Common myeloid progenitor, CD34-positive (primary cell): ENCODE measurements around the gene CUL3.
A peak's percentile ranks its signal among the peaks of the same experiment; 100 is the strongest.

Source experiments
- CTCF ChIA-PET: fragments of 350-600 bp; sonication (Branson Sonifier 250); formaldehyde crosslinking; loops from one replicate; lab custom pipeline; 2021; ENCODE audit warnings: antibody characterized with exemption; lab: Charles Lee
- POLR2A ChIA-PET: fragments of 350-600 bp; sonication (Branson Sonifier 250); formaldehyde crosslinking; loops from one replicate; lab custom pipeline; 2021; ENCODE audit warnings: antibody characterized with exemption; lab: Charles Lee
- DNase-seq, 3 donors: peaks; one replicate each; pipeline versions ENCODE4 v3.0.0 to v3.0.0-alpha.2; 2013
- H3K27ac ChIP-seq, 2 experiments: 1 replicate in 1 of 2; 2 replicates in 1 of 2; pipeline ENCODE4 v1.7.0; 2013; ENCODE audit warnings: inconsistent platforms in 2 of 2, low read length in 2 of 2, mild to moderate bottlenecking in 2 of 2, low read depth in 1 of 2, moderate library complexity in 1 of 2; ENCODE audit not compliant: severe bottlenecking in 2 of 2, insufficient read depth in 1 of 2, poor library complexity in 1 of 2
- H3K27me3 ChIP-seq, 5 experiments: replicated peaks in 2 of 5; 1 replicate in 3 of 5; 2 replicates in 2 of 5; pipeline versions ENCODE4 v1.6.1 to v1.7.0; 2013; ENCODE audit warnings: low read length in 4 of 5, mild to moderate bottlenecking in 2 of 5, moderate library complexity in 2 of 5, inconsistent platforms in 1 of 5; ENCODE audit not compliant: insufficient read depth in 5 of 5, control insufficient read depth in 4 of 5
- H3K36me3 ChIP-seq, 4 experiments: 1 replicate in 2 of 4; 2 replicates in 2 of 4; pipeline versions ENCODE4 v1.6.1 to v1.7.0; 2013; ENCODE audit warnings: low read length in 3 of 4, control low read depth in 1 of 4, mild to moderate bottlenecking in 1 of 4; ENCODE audit not compliant: control insufficient read depth in 4 of 4, insufficient read depth in 4 of 4
- H3K4me1 ChIP-seq, 4 experiments: 1 replicate in 3 of 4; 2 replicates in 1 of 4; pipeline versions ENCODE4 v1.6.1 to v1.7.1; 2013; ENCODE audit warnings: low read length in 3 of 4, mild to moderate bottlenecking in 3 of 4, control low read depth in 1 of 4, inconsistent platforms in 1 of 4, moderate library complexity in 1 of 4; ENCODE audit not compliant: control insufficient read depth in 4 of 4, insufficient read depth in 4 of 4; ENCODE audit errors: control extremely low read depth in 1 of 4
- H3K4me3 ChIP-seq, 7 experiments: 1 replicate in 4 of 7; 2 replicates in 3 of 7; pipeline versions ENCODE4 v1.5.1 to v1.7.0; 2013; ENCODE audit warnings: mild to moderate bottlenecking in 7 of 7, low read length in 6 of 7, moderate library complexity in 6 of 7, inconsistent platforms in 2 of 7, low read depth in 2 of 7, control low read depth in 1 of 7; ENCODE audit not compliant: insufficient read depth in 4 of 7, control insufficient read depth in 1 of 7; ENCODE audit errors: extremely low read depth in 1 of 7
- H3K9me3 ChIP-seq, 5 experiments: 1 replicate in 4 of 5; 2 replicates in 1 of 5; pipeline versions ENCODE4 v1.6.1 to v1.7.1; 2013; ENCODE audit warnings: low read length in 4 of 5, mild to moderate bottlenecking in 2 of 5, inconsistent platforms in 1 of 5, low read depth in 1 of 5, moderate library complexity in 1 of 5; ENCODE audit not compliant: control insufficient read depth in 4 of 5, insufficient read depth in 2 of 5; ENCODE audit errors: control extremely low read depth in 1 of 5
- WGBS: methylation state at CpG from one replicate; pipeline ENCODE4 v1.1.5; 2013; ENCODE audit not compliant: insufficient coverage; 5-methylcytosine and 5-hydroxymethylcytosine counted together

Gene CUL3

DNA sequence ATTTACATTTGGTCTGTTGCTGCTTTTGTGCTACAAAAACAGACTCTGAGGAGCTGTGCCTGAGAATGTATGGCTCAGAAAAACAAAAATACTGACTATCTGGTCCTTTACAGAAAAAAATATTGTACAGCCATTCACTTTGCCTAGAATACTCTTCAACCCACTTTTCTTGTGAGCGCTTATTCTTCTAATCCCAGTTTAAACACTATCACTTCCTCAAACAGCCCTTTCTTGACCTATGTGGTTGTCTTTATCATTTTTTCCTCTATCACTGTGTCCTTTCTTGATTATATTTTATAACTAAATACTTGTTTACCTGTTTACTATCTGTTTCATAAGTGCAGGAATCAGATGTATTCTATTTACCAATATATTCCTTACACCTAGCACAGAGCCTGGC lies 33.5 kb downstream of the CUL3 start:
- Histone ChIP-seq H3K36me3 (peaks cover 6 to 13% (median 7%) of the 10 kb centered on the region in 4 experiments), H3K9me3 (no peaks in the 10 kb centered on the region), H3K4me3 (no peak overlapping the region), H3K27me3 (no peaks in the 10 kb centered on the region), H3K27ac (no peak overlapping the region), H3K4me1 (no peaks in the 10 kb centered on the region)
- CTCF ChIA-PET, result interaction anchor here (1.7 kb wide), 1 partner anchor 9 kb away, joined by 4 read pairs; no protein-coding TSS in a partner anchor
- WGBS, result no CpG with 5 or more reads among the region's 1 CpG
- no peak for DNase-seq
- POLR2A ChIA-PET, result no interaction called here

DNA sequence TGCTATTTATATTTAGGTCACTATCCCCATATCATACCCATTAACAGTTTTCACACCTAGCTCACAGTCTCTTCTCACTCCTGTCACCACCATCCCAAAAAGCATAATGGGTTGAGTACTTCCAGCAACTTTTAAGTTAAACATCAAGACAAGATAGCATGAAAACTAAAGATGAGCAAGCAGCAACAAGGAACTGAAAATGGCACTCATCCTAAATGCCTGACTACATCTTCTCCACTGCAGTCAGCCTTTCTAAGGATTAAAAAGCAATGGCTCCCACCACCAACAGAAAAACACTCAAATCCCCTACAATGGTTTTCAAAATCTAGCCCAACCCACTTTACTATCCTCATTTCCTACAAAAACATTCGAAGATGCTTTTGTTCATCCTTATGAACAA lies 38.2 kb downstream of the CUL3 start:
- WGBS, result 100% methylated on average over 1 of the region's 1 CpG
- peaks cover 7 to 16% (median 12%) of the 10 kb centered on the region in 4 experiments for H3K36me3 ChIP-seq
- H3K4me3 ChIP-seq, result no peak overlapping the region
- no peaks in the 10 kb centered on the region for H3K4me1 ChIP-seq
- no peaks in the 10 kb centered on the region for H3K9me3 ChIP-seq
- ChIA-PET POLR2A (no interaction called here), CTCF (interaction anchor here (0.9 kb wide), 1 partner anchor 22 kb away, joined by 3 read pairs; no protein-coding TSS in a partner anchor)
- DNase-seq, result no peak
- no peaks in the 10 kb centered on the region for H3K27me3 ChIP-seq
- H3K27ac ChIP-seq, result no peak overlapping the region

DNA sequence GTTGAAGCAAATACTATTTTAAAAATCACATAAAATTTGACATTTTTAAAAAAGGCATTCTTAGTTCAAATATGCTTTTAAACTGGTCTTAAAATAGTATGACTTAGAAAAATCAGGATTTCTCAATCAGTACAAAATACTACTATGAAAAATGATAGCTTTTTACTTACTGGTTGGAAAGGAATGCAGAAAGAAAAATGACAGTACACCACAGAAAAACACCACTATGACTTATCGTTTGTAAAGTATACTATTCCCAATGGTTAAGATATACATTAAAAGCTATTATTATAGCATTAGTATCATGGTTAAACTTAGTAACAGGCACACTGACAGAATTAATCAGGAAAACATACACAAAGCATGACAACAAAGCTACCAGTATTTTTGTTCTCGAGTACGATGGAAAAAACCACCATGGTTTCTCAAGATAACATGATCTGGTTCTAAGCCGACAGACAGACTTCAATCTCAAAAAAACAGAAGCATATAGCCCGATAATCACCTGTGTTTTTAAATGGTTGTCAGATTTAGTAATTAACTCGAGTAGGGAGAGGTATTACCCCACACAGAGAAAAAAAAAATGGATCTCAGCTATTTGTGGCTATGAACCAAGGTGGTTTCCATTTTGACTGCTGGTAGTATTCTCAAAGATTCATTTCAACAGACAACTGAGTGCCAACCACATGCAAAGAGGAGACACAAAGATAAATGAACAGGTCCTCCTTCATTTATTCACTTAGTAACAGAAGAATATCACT lies 39.1 kb downstream of the CUL3 start:
- CTCF ChIA-PET, result interaction anchor here (0.9 kb wide), 1 partner anchor 21 kb away, joined by 3 read pairs; no protein-coding TSS in a partner anchor

DNA sequence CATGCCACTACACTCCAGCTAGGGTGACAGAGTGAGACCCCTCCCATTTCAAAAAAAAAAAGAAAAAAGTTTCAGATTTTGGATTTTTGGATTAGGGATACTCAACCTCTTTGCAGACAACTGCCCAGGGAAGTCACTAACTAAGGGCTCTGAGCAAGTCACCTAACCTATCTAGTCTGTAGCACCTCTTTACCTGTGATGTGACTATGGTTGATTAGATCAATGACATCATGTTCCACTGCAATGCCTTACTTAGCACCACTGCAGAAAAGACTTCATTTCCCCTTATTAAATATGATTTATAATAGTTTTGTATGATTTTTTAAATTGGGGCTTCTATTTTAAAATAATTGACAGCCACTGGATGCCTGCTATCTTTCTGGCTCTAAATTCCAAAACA lies 41.2 kb downstream of the CUL3 start:
- DNase-seq, result no peak
- H3K4me1 ChIP-seq, result no peaks in the 10 kb centered on the region
- ChIA-PET CTCF (interaction anchor here (1.0 kb wide), 1 partner anchor 20 kb away, joined by 4 read pairs; no protein-coding TSS in a partner anchor), POLR2A (no interaction called here)
- H3K27ac ChIP-seq, result no peak overlapping the region
- no peaks in the 10 kb centered on the region for H3K27me3 ChIP-seq
- peaks cover 15 to 36% (median 26%) of the 10 kb centered on the region in 4 experiments for H3K36me3 ChIP-seq
- H3K4me3 ChIP-seq, result no peak overlapping the region
- H3K9me3 ChIP-seq, result no peaks in the 10 kb centered on the region

More for the DNA sequence above, 39.1 kb downstream of the CUL3 start:
- H3K4me1 ChIP-seq, result no peaks in the 10 kb centered on the region
- no peak overlapping the region for H3K4me3 ChIP-seq
- WGBS, result no CpG with 5 or more reads among the region's 6 CpGs
- peaks cover 10 to 23% (median 17%) of the 10 kb centered on the region in 4 experiments for H3K36me3 ChIP-seq
- DNase-seq, result peak in 1 of 3 donors; percentile 34
- no peaks in the 10 kb centered on the region for H3K9me3 ChIP-seq
- H3K27me3 ChIP-seq, result no peaks in the 10 kb centered on the region
- H3K27ac ChIP-seq, result no peak overlapping the region
- POLR2A ChIA-PET, result no interaction called here

DNA sequence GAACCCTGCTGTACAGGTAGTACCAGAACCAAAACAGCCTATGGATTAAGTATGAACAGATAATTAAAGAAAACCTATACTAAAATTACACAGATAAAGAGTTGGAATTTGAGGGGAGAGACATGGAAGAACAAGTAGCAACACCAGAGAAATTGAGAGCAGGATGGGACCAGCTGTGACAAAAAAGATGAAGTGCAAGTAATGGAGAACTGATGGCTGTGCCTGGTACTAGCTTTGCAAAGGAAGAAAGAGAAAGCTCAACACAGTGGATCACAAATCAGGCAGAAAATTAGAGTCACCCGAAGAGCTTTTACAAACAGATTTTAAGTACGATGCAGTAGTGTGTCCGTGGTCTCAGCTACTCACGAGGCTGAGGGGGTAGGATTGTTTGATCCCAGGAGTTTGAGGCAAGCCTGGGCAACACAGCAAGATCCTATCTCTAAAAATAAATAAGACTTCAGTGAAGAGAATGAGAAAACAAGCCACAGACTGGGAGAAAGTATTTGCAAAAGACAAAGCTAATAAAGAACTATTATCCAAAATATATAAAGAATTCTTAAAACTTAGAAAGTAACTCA lies 46.5 kb downstream of the CUL3 start:
- ChIA-PET CTCF (interaction anchor here (0.7 to 1.5 kb wide), 3 partner anchors 10 to 12 kb away, joined by 3 to 4 read pairs (median 3); no protein-coding TSS in a partner anchor), POLR2A (no interaction called here)
- peaks cover 11 to 47% (median 24%) of the 10 kb centered on the region in 4 experiments for H3K36me3 ChIP-seq
- no peak overlapping the region for H3K4me3 ChIP-seq
- DNase-seq, result no peak
- H3K9me3 ChIP-seq, result no peaks in the 10 kb centered on the region
- H3K27me3 ChIP-seq, result no peaks in the 10 kb centered on the region
- H3K4me1 ChIP-seq, result no peaks in the 10 kb centered on the region
- H3K27ac ChIP-seq, result no peak overlapping the region
- no CpG with 5 or more reads among the region's 4 CpGs for WGBS

DNA sequence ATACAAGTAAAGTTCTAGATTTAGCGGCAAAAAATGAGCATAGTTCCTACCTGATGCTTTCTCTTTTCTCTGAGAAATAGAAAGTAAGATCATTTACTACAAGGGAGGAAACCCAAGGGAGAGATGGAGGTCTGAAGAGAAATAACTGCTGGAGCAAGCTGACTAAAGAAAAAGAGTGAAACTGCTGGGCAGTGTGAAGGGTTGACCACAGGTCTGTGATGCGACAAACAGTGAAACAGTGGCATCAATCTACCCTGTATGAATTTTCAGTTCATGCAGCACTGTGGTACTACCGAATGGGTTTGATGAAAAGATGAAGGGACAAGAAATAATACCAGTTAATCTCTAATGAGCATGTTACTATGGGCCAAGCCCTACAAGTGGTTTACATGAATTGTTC lies 52.2 kb downstream of the CUL3 start:
- CTCF ChIA-PET, result interaction anchor here (1.5 kb wide), 2 partner anchors 9 to 11 kb away, joined by 4 to 9 read pairs; no protein-coding TSS in a partner anchor

DNA sequence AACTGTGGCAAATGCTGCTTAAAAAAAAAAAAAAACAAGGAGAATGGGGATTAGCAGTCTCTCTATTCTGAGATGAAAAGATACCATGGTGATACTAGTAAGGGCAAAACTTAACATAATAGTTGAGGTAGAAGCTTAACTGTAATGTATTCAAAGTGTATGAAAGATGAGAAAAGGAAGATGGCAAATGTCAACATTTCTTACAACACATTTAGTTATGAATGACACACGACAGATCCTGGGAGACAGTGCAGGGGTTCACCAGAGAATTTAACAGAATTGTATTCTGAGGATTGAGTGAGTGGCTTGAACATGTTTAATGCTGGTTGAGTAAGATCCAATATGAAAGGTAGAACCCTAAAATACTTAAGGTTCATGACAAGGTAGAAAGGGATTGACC lies 52.7 kb downstream of the CUL3 start:
- WGBS, result no CpG with 5 or more reads among the region's 1 CpG
- H3K4me1 ChIP-seq, result no peaks in the 10 kb centered on the region
- no peak overlapping the region for H3K27ac ChIP-seq
- CTCF ChIA-PET, result no interaction called here
- DNase-seq, result no peak
- no peaks in the 10 kb centered on the region for H3K9me3 ChIP-seq
- POLR2A ChIA-PET, result no interaction called here
- peaks cover 0 to 25% (median 14%) of the 10 kb centered on the region in 4 experiments for H3K36me3 ChIP-seq
- H3K27me3 ChIP-seq, result no peaks in the 10 kb centered on the region
- no peak overlapping the region for H3K4me3 ChIP-seq

More for the DNA sequence above, 52.2 kb downstream of the CUL3 start:
- POLR2A ChIA-PET, result no interaction called here
- Histone ChIP-seq H3K36me3 (peaks cover 0 to 25% (median 14%) of the 10 kb centered on the region in 4 experiments), H3K27me3 (no peaks in the 10 kb centered on the region), H3K4me3 (no peak overlapping the region), H3K9me3 (no peaks in the 10 kb centered on the region), H3K27ac (no peak overlapping the region), H3K4me1 (no peaks in the 10 kb centered on the region)
- 100% methylated on average over 2 of the region's 3 CpGs for WGBS
- no peak for DNase-seq
